Measurements from ENCODE around the gene POLR1H.
"Not testable (repeated sequence)": the region's sequence is repeated elsewhere in the genome, so short reads cannot be mapped to it uniquely, and the experiment has no call there.

POLR1H gene

GRCh38 chr6:30061092-30061857 lies at the start of gene POLR1H:
TSS of gene POLR1H (plus strand) at chr6:30061265. CDS start at chr6:30061525, 260 bp downstream.
- TF ChIP-seq POLR2A (IDR thresholded peaks at IDR 0.05; ENCODE audit: low read length) (peak; percentile 99), GATA1 (IDR thresholded peaks at IDR 0.05; ENCODE audit: low read depth, low read length) (no peak)
- peak; percentile 96 to 97 for DNase-seq

GRCh38 chr6:30013291-30013922 lies 47.7 kb upstream of the POLR1H start:
- peak; percentile 29 to 61 for DNase-seq
- TF ChIP-seq POLR2A (IDR thresholded peaks at IDR 0.05; ENCODE audit: low read length): no peak
- TF ChIP-seq GATA1 (IDR thresholded peaks at IDR 0.05; ENCODE audit: low read depth, low read length): no peak

GRCh38 chr6:30019819-30020218 lies 41.2 kb upstream of the POLR1H start:
- TF ChIP-seq POLR2A (IDR thresholded peaks at IDR 0.05; ENCODE audit: low read length) (no peak), GATA1 (IDR thresholded peaks at IDR 0.05; ENCODE audit: low read depth, low read length) (no peak)
- no peak for DNase-seq

- DNase-seq: no peak
- no peak for TF ChIP-seq GATA1 (IDR thresholded peaks at IDR 0.05; ENCODE audit: low read depth, low read length)
- TF ChIP-seq POLR2A (IDR thresholded peaks at IDR 0.05; ENCODE audit: low read length): no peak
These were observed 40.4 kb upstream of the POLR1H start for GRCh38 chr6:30020626-30021025.

- TF ChIP-seq GATA1 (IDR thresholded peaks at IDR 0.05; ENCODE audit: low read depth, low read length) (no peak), POLR2A (IDR thresholded peaks at IDR 0.05; ENCODE audit: low read length) (no peak)
- no peak for DNase-seq
These were observed 38.9 kb upstream of the POLR1H start for GRCh38 chr6:30022189-30022588.

- DNase-seq: not testable (repeated sequence)
These were observed 38.4 kb upstream of the POLR1H start for GRCh38 chr6:30022712-30023111.

- DNase-seq: no peak
These were observed 35.9 kb upstream of the POLR1H start for GRCh38 chr6:30025186-30025585.

GRCh38 chr6:30029588-30029987 lies 31.5 kb upstream of the POLR1H start:
- no peak for DNase-seq
- TF ChIP-seq POLR2A (IDR thresholded peaks at IDR 0.05; ENCODE audit: low read length): no peak
- no peak for TF ChIP-seq GATA1 (IDR thresholded peaks at IDR 0.05; ENCODE audit: low read depth, low read length)

More at GRCh38 chr6:30025186-30025585, 35.9 kb upstream of the POLR1H start:
- no peak for TF ChIP-seq POLR2A (IDR thresholded peaks at IDR 0.05; ENCODE audit: low read length)

GRCh38 chr6:30031381-30031780 lies 29.7 kb upstream of the POLR1H start:
- no peak for DNase-seq
- TF ChIP-seq POLR2A (IDR thresholded peaks at IDR 0.05; ENCODE audit: low read length): no peak
- no peak for TF ChIP-seq GATA1 (IDR thresholded peaks at IDR 0.05; ENCODE audit: low read depth, low read length)

GRCh38 chr6:30033440-30033839 lies 27.6 kb upstream of the POLR1H start:
- peak in 1 of 2 experiments; percentile 19 for DNase-seq

GRCh38 chr6:30035784-30036183 lies 25.3 kb upstream of the POLR1H start:
- TF ChIP-seq GATA1 (IDR thresholded peaks at IDR 0.05; ENCODE audit: low read depth, low read length) (no peak), POLR2A (IDR thresholded peaks at IDR 0.05; ENCODE audit: low read length) (no peak)
- no peak for DNase-seq

GRCh38 chr6:30037182-30037788 lies 23.8 kb upstream of the POLR1H start:
- TF ChIP-seq GATA1 (IDR thresholded peaks at IDR 0.05; ENCODE audit: low read depth, low read length) (no peak), POLR2A (IDR thresholded peaks at IDR 0.05; ENCODE audit: low read length) (no peak)
- DNase-seq: peak; percentile 19 to 38

GRCh38 chr6:30041221-30041620 lies 19.8 kb upstream of the POLR1H start:
- TF ChIP-seq POLR2A (IDR thresholded peaks at IDR 0.05; ENCODE audit: low read length) (no peak), GATA1 (IDR thresholded peaks at IDR 0.05; ENCODE audit: low read depth, low read length) (no peak)
- DNase-seq: no peak

- DNase-seq: no peak
- TF ChIP-seq GATA1 (IDR thresholded peaks at IDR 0.05; ENCODE audit: low read depth, low read length): no peak
- TF ChIP-seq POLR2A (IDR thresholded peaks at IDR 0.05; ENCODE audit: low read length): no peak
These were observed 19.2 kb upstream of the POLR1H start for GRCh38 chr6:30041821-30042220.

- TF ChIP-seq GATA1 (IDR thresholded peaks at IDR 0.05; ENCODE audit: low read depth, low read length): no peak
- no peak for TF ChIP-seq POLR2A (IDR thresholded peaks at IDR 0.05; ENCODE audit: low read length)
- DNase-seq: no peak
These were observed 18.6 kb upstream of the POLR1H start for GRCh38 chr6:30042476-30042875.

Measured in erythroblast (primary cell).